Measurements from ENCODE around the gene CLIP1.

Gene CLIP1

GRCh38 chr12:122244565-122245371, 177.7 kb downstream of the CLIP1 start:
- no peak for DNase-seq (ENCODE audit: low spot score in 2 of 2)
- H3K27me3 ChIP-seq (ENCODE audit: low read depth), result no peaks in the 10 kb centered on the region
- H3K36me3 ChIP-seq (replicated peaks), result peaks cover 9% of the 10 kb centered on the region
- H3K4me1 ChIP-seq, result no peaks in the 10 kb centered on the region
- H3K9me3 ChIP-seq, result no peaks in the 10 kb centered on the region
- in situ Hi-C loops (cut with MboI; ENCODE audit: low sequenced_read_pairs), result no loop called here
- no peak overlapping the region for H3K4me3 ChIP-seq

GRCh38 chr12:122243965-122244364, 178.5 kb downstream of the CLIP1 start:
- no peaks in the 10 kb centered on the region for H3K4me1 ChIP-seq
- in situ Hi-C loops (cut with MboI; ENCODE audit: low sequenced_read_pairs), result no loop called here
- no peak for DNase-seq (ENCODE audit: low spot score in 2 of 2)
- H3K4me3 ChIP-seq, result no peak overlapping the region
- H3K9me3 ChIP-seq, result no peaks in the 10 kb centered on the region
- H3K36me3 ChIP-seq (replicated peaks), result peaks cover 6% of the 10 kb centered on the region
- no peaks in the 10 kb centered on the region for H3K27me3 ChIP-seq (ENCODE audit: low read depth)

GRCh38 chr12:122238861-122239260, 183.6 kb downstream of the CLIP1 start:
- no peak overlapping the region for H3K4me3 ChIP-seq
- in situ Hi-C loops (cut with MboI; ENCODE audit: low sequenced_read_pairs), result no loop called here
- H3K27me3 ChIP-seq (ENCODE audit: low read depth), result no peaks in the 10 kb centered on the region
- no peaks in the 10 kb centered on the region for H3K4me1 ChIP-seq
- DNase-seq (ENCODE audit: low spot score in 2 of 2), result no peak
- peaks cover 5% of the 10 kb centered on the region for H3K36me3 ChIP-seq (replicated peaks)
- H3K9me3 ChIP-seq, result no peaks in the 10 kb centered on the region

- peaks cover 18% of the 10 kb centered on the region for H3K36me3 ChIP-seq (replicated peaks)
- no peaks in the 10 kb centered on the region for H3K4me1 ChIP-seq
- no peaks in the 10 kb centered on the region for H3K27me3 ChIP-seq (ENCODE audit: low read depth)
- no peak for DNase-seq (ENCODE audit: low spot score in 2 of 2)
- H3K9me3 ChIP-seq, result no peaks in the 10 kb centered on the region
- in situ Hi-C loops (cut with MboI; ENCODE audit: low sequenced_read_pairs), result no loop called here
- no peak overlapping the region for H3K4me3 ChIP-seq
Measured at GRCh38 chr12:122235741-122236140, 186.7 kb downstream of the CLIP1 start.

GRCh38 chr12:122232691-122233090, 189.8 kb downstream of the CLIP1 start:
- H3K4me1 ChIP-seq, result peaks cover 4% of the 10 kb centered on the region
- no peak for DNase-seq (ENCODE audit: low spot score in 2 of 2)
- no peak overlapping the region for H3K4me3 ChIP-seq
- peaks cover 18% of the 10 kb centered on the region for H3K36me3 ChIP-seq (replicated peaks)
- no peaks in the 10 kb centered on the region for H3K9me3 ChIP-seq
- H3K27me3 ChIP-seq (ENCODE audit: low read depth), result no peaks in the 10 kb centered on the region
- in situ Hi-C loops (cut with MboI; ENCODE audit: low sequenced_read_pairs), result no loop called here

GRCh38 chr12:122230798-122231197, 191.7 kb downstream of the CLIP1 start:
- peaks cover 8% of the 10 kb centered on the region for H3K4me1 ChIP-seq
- H3K36me3 ChIP-seq (replicated peaks), result peaks cover 18% of the 10 kb centered on the region
- H3K4me3 ChIP-seq, result no peak overlapping the region
- in situ Hi-C loops (cut with MboI; ENCODE audit: low sequenced_read_pairs), result no loop called here
- no peak for DNase-seq (ENCODE audit: low spot score in 2 of 2)
- no peaks in the 10 kb centered on the region for H3K27me3 ChIP-seq (ENCODE audit: low read depth)
- no peaks in the 10 kb centered on the region for H3K9me3 ChIP-seq

- DNase-seq (ENCODE audit: low spot score in 2 of 2), result no peak
- no peaks in the 10 kb centered on the region for H3K27me3 ChIP-seq (ENCODE audit: low read depth)
- no peak overlapping the region for H3K4me3 ChIP-seq
- H3K4me1 ChIP-seq, result peaks cover 18% of the 10 kb centered on the region
- H3K36me3 ChIP-seq (replicated peaks), result peaks cover 17% of the 10 kb centered on the region; the same call in 1 of the 2 replicates
- in situ Hi-C loops (cut with MboI; ENCODE audit: low sequenced_read_pairs), result no loop called here
- no peaks in the 10 kb centered on the region for H3K9me3 ChIP-seq
Measured at GRCh38 chr12:122228092-122228491, 194.4 kb downstream of the CLIP1 start.

- H3K4me3 ChIP-seq, result no peak overlapping the region
- H3K36me3 ChIP-seq (replicated peaks), result peaks cover 17% of the 10 kb centered on the region
- in situ Hi-C loops (cut with MboI; ENCODE audit: low sequenced_read_pairs), result no loop called here
- no peaks in the 10 kb centered on the region for H3K9me3 ChIP-seq
- no peak for DNase-seq (ENCODE audit: low spot score in 2 of 2)
- H3K27me3 ChIP-seq (ENCODE audit: low read depth), result no peaks in the 10 kb centered on the region
- peaks cover 19% of the 10 kb centered on the region for H3K4me1 ChIP-seq
Measured at GRCh38 chr12:122227341-122227740, 195.1 kb downstream of the CLIP1 start.

GRCh38 chr12:122226366-122227125, 195.9 kb downstream of the CLIP1 start:
- H3K4me1 ChIP-seq, result peaks cover 19% of the 10 kb centered on the region
- peak in 1 of 2 experiments; percentile 13 for DNase-seq (ENCODE audit: low spot score in 2 of 2)
- peak overlapping the region; percentile 12; the same call in 1 of the 2 replicates for H3K4me3 ChIP-seq

GRCh38 chr12:122225683-122226365, 196.6 kb downstream of the CLIP1 start, which contains the start of gene DIABLO:
Gene DIABLO (minus strand): TSS chr12:122226052. CDS start chr12:122226014, 38 bp downstream.
- H3K36me3 ChIP-seq (replicated peaks), result peaks cover 26% of the 10 kb centered on the region
- H3K4me3 ChIP-seq, result peak within 1 kb of the TSS; percentile 96
- H3K9me3 ChIP-seq, result no peaks in the 10 kb centered on the region
- peak; percentile 99 to 100 for DNase-seq (ENCODE audit: low spot score in 2 of 2)
- no peaks in the 10 kb centered on the region for H3K27me3 ChIP-seq (ENCODE audit: low read depth)
- H3K4me1 ChIP-seq, result peaks cover 19% of the 10 kb centered on the region
- in situ Hi-C loops (cut with MboI; ENCODE audit: low sequenced_read_pairs), result no loop called here

More at GRCh38 chr12:122226366-122227125, 195.9 kb downstream of the CLIP1 start:
- no peaks in the 10 kb centered on the region for H3K9me3 ChIP-seq
- no peaks in the 10 kb centered on the region for H3K27me3 ChIP-seq (ENCODE audit: low read depth)
- in situ Hi-C loops (cut with MboI; ENCODE audit: low sequenced_read_pairs), result no loop called here
- H3K36me3 ChIP-seq (replicated peaks), result peaks cover 19% of the 10 kb centered on the region
